NB4 (cell line): ENCODE results near the gene STAP1.

Source experiments
- CTCF ChIP-seq: IDR thresholded peaks from one replicate; pipeline ENCODE4 v1.5.1; 2012; ENCODE audit warnings: low read depth, low read length
- POLR2A ChIP-seq: IDR thresholded peaks from 2 replicates; pipeline ENCODE4 v1.6.1; 2011; ENCODE audit warnings: mild to moderate bottlenecking; ENCODE audit not compliant: insufficient read length; ENCODE audit errors: extremely low read depth

DNA sequence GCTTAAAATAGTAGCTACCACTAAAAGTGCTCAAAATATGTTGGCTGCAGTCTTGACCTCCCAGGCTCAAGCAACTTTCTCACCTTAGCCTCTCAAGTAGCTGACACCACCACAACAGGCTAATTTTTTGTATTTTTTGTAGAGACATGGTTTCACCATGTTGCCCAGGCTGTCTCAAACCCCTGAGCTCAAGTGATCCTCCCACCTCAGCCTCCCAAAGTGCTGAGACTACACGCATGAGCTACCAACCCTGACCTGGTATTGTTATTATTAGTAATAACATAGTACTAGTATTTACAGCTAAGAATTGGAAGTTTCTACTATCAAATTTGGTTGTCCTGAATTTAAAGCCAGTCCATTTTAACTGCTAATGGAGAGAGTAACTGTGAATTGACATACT is 18.0 kb downstream of the STAP1 start:
- TF ChIP-seq CTCF (no peak), POLR2A (no peak)
